Measurements from ENCODE around the gene CPSF4L. TPM values are rescaled to one million over a fixed set of nuclear protein-coding genes. Genes with fewer than 3 reads are reported as not detected.
A peak's percentile ranks its signal among the peaks of the same experiment; 100 is the strongest.

CPSF4L gene
- polyA plus RNA-seq, 1 donor (not counting 4 experiments of a cell fraction or from before 2014, with no cell fraction given), result not detected

- Histone ChIP-seq H3K4me1 (ENCODE audit: control insufficient read depth, extremely low read depth, insufficient read depth, low read length) (peaks cover 13% of the 10 kb centered on the region), H3K4me2 (ENCODE audit: control insufficient read depth, extremely low read depth, insufficient read depth, low read depth, low read length) (no peak overlapping the region), H3K4me3 (ENCODE audit: control insufficient read depth in 2 of 3, extremely low read depth in 1 of 3, insufficient read depth in 2 of 3, low read depth in 1 of 3, low read length in 3 of 3) (no peak overlapping the region), H3K36me3 (ENCODE audit: control insufficient read depth in 2 of 2, extremely low read depth in 1 of 2, insufficient read depth in 2 of 2, low read length in 2 of 2) (peaks cover 8 to 12% of the 10 kb centered on the region in 2 experiments), H3K9ac (ENCODE audit: control insufficient read depth, extremely low read depth, insufficient read depth, low read length) (no peak overlapping the region), H3K79me2 (ENCODE audit: control insufficient read depth, insufficient read depth, low read length) (peaks cover 36% of the 10 kb centered on the region), H2AFZ (ENCODE audit: control insufficient read depth, low read length) (no peak overlapping the region), H3K27me3 (ENCODE audit: control insufficient read depth, extremely low read depth, insufficient read depth, low read length) (no peaks in the 10 kb centered on the region), H3K27ac (ENCODE audit: control insufficient read depth, insufficient read depth, low read length) (no peak overlapping the region), H3K9me3 (ENCODE audit: control insufficient read depth, low read depth, low read length) (no peaks in the 10 kb centered on the region), H4K20me1 (ENCODE audit: control insufficient read depth, extremely low read depth, insufficient read depth, low read length) (no peaks in the 10 kb centered on the region), H3K9me1 (ENCODE audit: control insufficient read depth, extremely low read depth, insufficient read depth, low read length) (no peaks in the 10 kb centered on the region)
- no peak for FAIRE-seq
- no peak for DNase-seq (ENCODE audit: low read depth, low spot score)
- TF ChIP-seq EZH2 (IDR thresholded peaks at IDR 0.05; ENCODE audit: low read length) (no peak), CTCF (optimal IDR thresholded peaks at IDR 0.05 in 1 of 3, IDR thresholded peaks at IDR 0.05 in 1 of 3, conservative IDR thresholded peaks at IDR 0.05 in 1 of 3; ENCODE audit: extremely low read depth in 1 of 3, insufficient read depth in 2 of 3, low read length in 3 of 3) (no peak)
- dilution Hi-C loops (cut with MboI; ENCODE audit: extremely low pct_ligation_motif_present, low sequenced_read_pairs), result no loop called here
Observed at GRCh38 chr17:73234736-73235135, 26.9 kb downstream of the CPSF4L start.

- Histone ChIP-seq H3K9me1 (ENCODE audit: control insufficient read depth, extremely low read depth, insufficient read depth, low read length) (peaks cover 3% of the 10 kb centered on the region), H3K4me1 (ENCODE audit: control insufficient read depth, extremely low read depth, insufficient read depth, low read length) (peaks cover 27% of the 10 kb centered on the region), H4K20me1 (ENCODE audit: control insufficient read depth, extremely low read depth, insufficient read depth, low read length) (no peaks in the 10 kb centered on the region), H3K9ac (ENCODE audit: control insufficient read depth, extremely low read depth, insufficient read depth, low read length) (peak overlapping the region; percentile 86), H3K4me2 (ENCODE audit: control insufficient read depth, extremely low read depth, insufficient read depth, low read depth, low read length) (peak overlapping the region; percentile 98), H3K79me2 (ENCODE audit: control insufficient read depth, insufficient read depth, low read length) (peaks cover 41% of the 10 kb centered on the region), H3K27me3 (ENCODE audit: control insufficient read depth, extremely low read depth, insufficient read depth, low read length) (no peaks in the 10 kb centered on the region), H3K36me3 (ENCODE audit: control insufficient read depth in 2 of 2, extremely low read depth in 1 of 2, insufficient read depth in 2 of 2, low read length in 2 of 2) (peaks cover 8 to 11% of the 10 kb centered on the region in 2 experiments), H3K9me3 (ENCODE audit: control insufficient read depth, low read depth, low read length) (no peaks in the 10 kb centered on the region), H2AFZ (ENCODE audit: control insufficient read depth, low read length) (peak overlapping the region; percentile 84), H3K27ac (ENCODE audit: control insufficient read depth, insufficient read depth, low read length) (peak overlapping the region; percentile 86), H3K4me3 (ENCODE audit: control insufficient read depth in 2 of 3, extremely low read depth in 1 of 3, insufficient read depth in 2 of 3, low read depth in 1 of 3, low read length in 3 of 3) (peak overlapping the region; percentile 81 to 99 (median 98))
- TF ChIP-seq EZH2 (IDR thresholded peaks at IDR 0.05; ENCODE audit: low read length) (no peak), CTCF (optimal IDR thresholded peaks at IDR 0.05 in 1 of 3, IDR thresholded peaks at IDR 0.05 in 1 of 3, conservative IDR thresholded peaks at IDR 0.05 in 1 of 3; ENCODE audit: extremely low read depth in 1 of 3, insufficient read depth in 2 of 3, low read length in 3 of 3) (no peak)
- dilution Hi-C loops (cut with MboI; ENCODE audit: extremely low pct_ligation_motif_present, low sequenced_read_pairs), result no loop called here
- FAIRE-seq (peak; percentile 44), DNase-seq (ENCODE audit: low read depth, low spot score) (no peak)
Observed at GRCh38 chr17:73232587-73233373, 28.9 kb downstream of the CPSF4L start.
